ENCODE results near the gene PLXNA4. TPM values are rescaled to one million over a fixed set of nuclear protein-coding genes. Genes with fewer than 3 reads are reported as not detected.

PLXNA4 gene
- total RNA-seq, 2 experiments from 2014 or later, result 0.75 to 0.85 TPM

GRCh38 chr7:132367795-132368194 lies 208.5 kb downstream of the PLXNA4 start:
- H3K9me3 ChIP-seq (ENCODE audit: control insufficient read depth in 1 of 2, insufficient read depth in 1 of 2, low read length in 2 of 2), result peaks cover 0 to 12% of the 10 kb centered on the region in 2 experiments
- intact Hi-C loops (cut with DNase I, micrococcal nuclease), result no loop called here
- H3K4me3 ChIP-seq (ENCODE audit: low read length), result no peak overlapping the region
- peaks cover 32% of the 10 kb centered on the region for H3K27me3 Mint-ChIP-seq
- no peaks in the 10 kb centered on the region for H3K4me1 ChIP-seq (ENCODE audit: insufficient read depth, low read length)
- H3K36me3 Mint-ChIP-seq (ENCODE audit: low read depth), result no peaks in the 10 kb centered on the region
- H3K4me1 Mint-ChIP-seq (ENCODE audit: low read depth), result no peaks in the 10 kb centered on the region
- peaks cover 0 to 3% of the 10 kb centered on the region in 2 experiments for H3K27me3 ChIP-seq (ENCODE audit: control insufficient read depth in 1 of 2, insufficient read depth in 2 of 2, low read length in 2 of 2)
- no peak overlapping the region for H3K27ac Mint-ChIP-seq
- H3K9me3 Mint-ChIP-seq, result no peaks in the 10 kb centered on the region
- no peak for TF ChIP-seq CTCF (IDR thresholded peaks at IDR 0.05)
- H3K27ac ChIP-seq (ENCODE audit: low read depth in 1 of 2, low read length in 2 of 2), result no peak overlapping the region
- no peak overlapping the region for H3K4me3 Mint-ChIP-seq
- DNase-seq, result no peak
- ATAC-seq (ENCODE audit: poor library complexity), result no peak
- no peaks in the 10 kb centered on the region for H3K36me3 ChIP-seq (ENCODE audit: insufficient read depth, low read length)
- CTCF ChIA-PET, result no interaction called here
- POLR2A ChIA-PET, result no interaction called here

GRCh38 chr7:132367004-132367403 lies 209.3 kb downstream of the PLXNA4 start:
- no peaks in the 10 kb centered on the region for H3K36me3 ChIP-seq (ENCODE audit: insufficient read depth, low read length)

DNA sequence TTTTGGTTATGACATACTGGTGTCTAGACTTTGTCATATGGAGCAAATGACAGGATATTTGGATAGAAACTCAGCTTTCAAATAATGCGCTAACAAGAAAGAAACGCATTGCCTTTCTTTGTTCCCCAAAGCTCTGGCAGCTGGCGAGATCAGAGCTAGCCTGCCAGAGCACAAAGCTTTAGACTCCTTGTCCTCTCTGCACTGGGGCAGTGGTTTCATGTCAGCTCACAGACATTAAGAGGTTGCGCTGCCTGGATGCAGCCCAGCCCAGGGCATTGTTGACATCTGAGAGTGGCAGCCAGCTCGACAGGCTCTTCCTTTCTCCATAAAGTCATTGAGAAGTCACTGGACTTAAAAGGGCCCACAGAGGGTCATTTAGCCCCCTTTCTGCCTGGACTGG lies 212.0 kb downstream of the PLXNA4 start:
- Mint-ChIP-seq H3K4me1 (ENCODE audit: low read depth) (no peaks in the 10 kb centered on the region), H3K36me3 (ENCODE audit: low read depth) (no peaks in the 10 kb centered on the region), H3K4me3 (no peak overlapping the region), H3K27me3 (peaks cover 31% of the 10 kb centered on the region), H3K9me3 (no peaks in the 10 kb centered on the region), H3K27ac (no peak overlapping the region)
- ChIA-PET POLR2A (no interaction called here), CTCF (no interaction called here)
- Histone ChIP-seq H3K27ac (ENCODE audit: low read depth in 1 of 2, low read length in 2 of 2) (no peak overlapping the region), H3K36me3 (ENCODE audit: insufficient read depth, low read length) (no peaks in the 10 kb centered on the region), H3K4me3 (ENCODE audit: low read length) (no peak overlapping the region), H3K27me3 (ENCODE audit: control insufficient read depth in 1 of 2, insufficient read depth in 2 of 2, low read length in 2 of 2) (peaks cover 0 to 3% of the 10 kb centered on the region in 2 experiments), H3K4me1 (ENCODE audit: insufficient read depth, low read length) (no peaks in the 10 kb centered on the region), H3K9me3 (ENCODE audit: control insufficient read depth in 1 of 2, insufficient read depth in 1 of 2, low read length in 2 of 2) (peaks cover 0 to 12% of the 10 kb centered on the region in 2 experiments)
- no peak for TF ChIP-seq CTCF (IDR thresholded peaks at IDR 0.05)
- ATAC-seq (ENCODE audit: poor library complexity) (no peak), DNase-seq (no peak)
- intact Hi-C loops (cut with DNase I, micrococcal nuclease), result no loop called here

More at GRCh38 chr7:132367004-132367403, 209.3 kb downstream of the PLXNA4 start:
- no peaks in the 10 kb centered on the region for H3K4me1 Mint-ChIP-seq (ENCODE audit: low read depth)
- no peak overlapping the region for H3K4me3 Mint-ChIP-seq
- DNase-seq (no peak), ATAC-seq (ENCODE audit: poor library complexity) (no peak)
- H3K27ac Mint-ChIP-seq, result no peak overlapping the region
- H3K36me3 Mint-ChIP-seq (ENCODE audit: low read depth), result no peaks in the 10 kb centered on the region
- H3K27me3 ChIP-seq (ENCODE audit: control insufficient read depth in 1 of 2, insufficient read depth in 2 of 2, low read length in 2 of 2), result peaks cover 0 to 3% of the 10 kb centered on the region in 2 experiments
- CTCF ChIA-PET, result no interaction called here
- H3K4me1 ChIP-seq (ENCODE audit: insufficient read depth, low read length), result no peaks in the 10 kb centered on the region
- POLR2A ChIA-PET, result no interaction called here
- peaks cover 32% of the 10 kb centered on the region for H3K27me3 Mint-ChIP-seq
- peaks cover 0 to 12% of the 10 kb centered on the region in 2 experiments for H3K9me3 ChIP-seq (ENCODE audit: control insufficient read depth in 1 of 2, insufficient read depth in 1 of 2, low read length in 2 of 2)
- TF ChIP-seq CTCF (IDR thresholded peaks at IDR 0.05), result no peak
- no peak overlapping the region for H3K27ac ChIP-seq (ENCODE audit: low read depth in 1 of 2, low read length in 2 of 2)
- intact Hi-C loops (cut with DNase I, micrococcal nuclease), result no loop called here
- H3K9me3 Mint-ChIP-seq, result no peaks in the 10 kb centered on the region
- H3K4me3 ChIP-seq (ENCODE audit: low read length), result no peak overlapping the region

Data from CD4-positive, alpha-beta T cell (primary cell).